Adrenal gland (tissue), 5 donors: Measurements from ENCODE around the gene HAT1.

ENCODE experiments used
- POLR2A ChIP-seq, 2 donors: fragments of 450-650 bp; IDR thresholded peaks; one replicate each; pipeline ENCODE4 v1.6.1; 2017; ENCODE audit warnings: antibody characterized with exemption in 2 of 2, mild to moderate bottlenecking in 2 of 2, moderate library complexity in 1 of 2
- TF ChIP-seq, protein P1 (sequence below), 6 experiments: fragments of 450-650 bp in 4 of 6; fragments of 200-600 bp in 2 of 6; sonication (generic) in 1 of 6; IDR thresholded peaks; 1 replicate in 5 of 6; 2 replicates in 1 of 6; pipeline versions ENCODE4 v1.5.1 to v1.8.0; 2016 to 2021; ENCODE audit warnings: antibody characterized with exemption in 6 of 6, mild to moderate bottlenecking in 2 of 6, moderate library complexity in 1 of 6
- donor health status: DM: no; HTN: no; CAD: no.

- TF ChIP-seq, protein P1, sequence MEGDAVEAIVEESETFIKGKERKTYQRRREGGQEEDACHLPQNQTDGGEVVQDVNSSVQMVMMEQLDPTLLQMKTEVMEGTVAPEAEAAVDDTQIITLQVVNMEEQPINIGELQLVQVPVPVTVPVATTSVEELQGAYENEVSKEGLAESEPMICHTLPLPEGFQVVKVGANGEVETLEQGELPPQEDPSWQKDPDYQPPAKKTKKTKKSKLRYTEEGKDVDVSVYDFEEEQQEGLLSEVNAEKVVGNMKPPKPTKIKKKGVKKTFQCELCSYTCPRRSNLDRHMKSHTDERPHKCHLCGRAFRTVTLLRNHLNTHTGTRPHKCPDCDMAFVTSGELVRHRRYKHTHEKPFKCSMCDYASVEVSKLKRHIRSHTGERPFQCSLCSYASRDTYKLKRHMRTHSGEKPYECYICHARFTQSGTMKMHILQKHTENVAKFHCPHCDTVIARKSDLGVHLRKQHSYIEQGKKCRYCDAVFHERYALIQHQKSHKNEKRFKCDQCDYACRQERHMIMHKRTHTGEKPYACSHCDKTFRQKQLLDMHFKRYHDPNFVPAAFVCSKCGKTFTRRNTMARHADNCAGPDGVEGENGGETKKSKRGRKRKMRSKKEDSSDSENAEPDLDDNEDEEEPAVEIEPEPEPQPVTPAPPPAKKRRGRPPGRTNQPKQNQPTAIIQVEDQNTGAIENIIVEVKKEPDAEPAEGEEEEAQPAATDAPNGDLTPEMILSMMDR (IDR thresholded peaks at IDR 0.05): no peak
- TF ChIP-seq POLR2A (IDR thresholded peaks at IDR 0.05): no peak
Observed at GRCh38 chr2:171960570-171960969, 38.3 kb downstream of the HAT1 start.
